ENCODE data around the gene ATE1.

- TF ChIP-seq, protein P1, sequence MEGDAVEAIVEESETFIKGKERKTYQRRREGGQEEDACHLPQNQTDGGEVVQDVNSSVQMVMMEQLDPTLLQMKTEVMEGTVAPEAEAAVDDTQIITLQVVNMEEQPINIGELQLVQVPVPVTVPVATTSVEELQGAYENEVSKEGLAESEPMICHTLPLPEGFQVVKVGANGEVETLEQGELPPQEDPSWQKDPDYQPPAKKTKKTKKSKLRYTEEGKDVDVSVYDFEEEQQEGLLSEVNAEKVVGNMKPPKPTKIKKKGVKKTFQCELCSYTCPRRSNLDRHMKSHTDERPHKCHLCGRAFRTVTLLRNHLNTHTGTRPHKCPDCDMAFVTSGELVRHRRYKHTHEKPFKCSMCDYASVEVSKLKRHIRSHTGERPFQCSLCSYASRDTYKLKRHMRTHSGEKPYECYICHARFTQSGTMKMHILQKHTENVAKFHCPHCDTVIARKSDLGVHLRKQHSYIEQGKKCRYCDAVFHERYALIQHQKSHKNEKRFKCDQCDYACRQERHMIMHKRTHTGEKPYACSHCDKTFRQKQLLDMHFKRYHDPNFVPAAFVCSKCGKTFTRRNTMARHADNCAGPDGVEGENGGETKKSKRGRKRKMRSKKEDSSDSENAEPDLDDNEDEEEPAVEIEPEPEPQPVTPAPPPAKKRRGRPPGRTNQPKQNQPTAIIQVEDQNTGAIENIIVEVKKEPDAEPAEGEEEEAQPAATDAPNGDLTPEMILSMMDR (conservative IDR thresholded peaks at IDR 0.05), result no peak
- no peak for TF ChIP-seq ZFX (IDR thresholded peaks at IDR 0.05)
These were observed 62.3 kb downstream of the ATE1 start for GRCh38 chr10:121865554-121865953.
